ENCODE data around the gene HRG.

The HRG gene

GRCh38 chr3:186697510-186697909 is 31.7 kb downstream of the HRG start:
- TF ChIP-seq SIN3A (IDR thresholded peaks at IDR 0.05; ENCODE audit: borderline replicate concordance, insufficient read depth, low read length) (no peak), TAF1 (IDR thresholded peaks at IDR 0.05; ENCODE audit: borderline replicate concordance, insufficient read depth, low read length) (no peak), POLR2AphosphoS5 (IDR thresholded peaks at IDR 0.05; ENCODE audit: low read depth, low read length) (no peak), REST (IDR thresholded peaks at IDR 0.05; ENCODE audit: insufficient read depth in 1 of 2, low read depth in 2 of 2, low read length in 2 of 2) (no peak), FOXP2 (optimal IDR thresholded peaks at IDR 0.05; ENCODE audit: borderline replicate concordance, extremely low read depth, extremely low read length, insufficient read depth) (no peak)

- no peak for TF ChIP-seq FOXP2 (optimal IDR thresholded peaks at IDR 0.05; ENCODE audit: borderline replicate concordance, extremely low read depth, extremely low read length, insufficient read depth)
- no peak for TF ChIP-seq REST (IDR thresholded peaks at IDR 0.05; ENCODE audit: insufficient read depth in 1 of 2, low read depth in 2 of 2, low read length in 2 of 2)
- no peak for TF ChIP-seq SIN3A (IDR thresholded peaks at IDR 0.05; ENCODE audit: borderline replicate concordance, insufficient read depth, low read length)
- no peak for TF ChIP-seq TAF1 (IDR thresholded peaks at IDR 0.05; ENCODE audit: borderline replicate concordance, insufficient read depth, low read length)
- TF ChIP-seq POLR2AphosphoS5 (IDR thresholded peaks at IDR 0.05; ENCODE audit: low read depth, low read length) = no peak
These were observed 34.5 kb downstream of the HRG start for GRCh38 chr3:186700267-186700666.

GRCh38 chr3:186705882-186706780 is 40.3 kb downstream of the HRG start:
- TF ChIP-seq POLR2AphosphoS5 (IDR thresholded peaks at IDR 0.05; ENCODE audit: low read depth, low read length) = no peak
- TF ChIP-seq FOXP2 (optimal IDR thresholded peaks at IDR 0.05; ENCODE audit: borderline replicate concordance, extremely low read depth, extremely low read length, insufficient read depth) = no peak
- TF ChIP-seq TAF1 (IDR thresholded peaks at IDR 0.05; ENCODE audit: borderline replicate concordance, insufficient read depth, low read length) = no peak
- no peak for TF ChIP-seq REST (IDR thresholded peaks at IDR 0.05; ENCODE audit: insufficient read depth in 1 of 2, low read depth in 2 of 2, low read length in 2 of 2)
- TF ChIP-seq SIN3A (IDR thresholded peaks at IDR 0.05; ENCODE audit: borderline replicate concordance, insufficient read depth, low read length) = no peak

- TF ChIP-seq POLR2AphosphoS5 (IDR thresholded peaks at IDR 0.05; ENCODE audit: low read depth, low read length) (no peak), REST (IDR thresholded peaks at IDR 0.05; ENCODE audit: insufficient read depth in 1 of 2, low read depth in 2 of 2, low read length in 2 of 2) (no peak), SIN3A (IDR thresholded peaks at IDR 0.05; ENCODE audit: borderline replicate concordance, insufficient read depth, low read length) (no peak), TAF1 (IDR thresholded peaks at IDR 0.05; ENCODE audit: borderline replicate concordance, insufficient read depth, low read length) (no peak), FOXP2 (optimal IDR thresholded peaks at IDR 0.05; ENCODE audit: borderline replicate concordance, extremely low read depth, extremely low read length, insufficient read depth) (no peak)
These were observed 43.3 kb downstream of the HRG start for GRCh38 chr3:186708983-186709679.

All from PFSK-1 (cell line).